HepG2 (cell line): ENCODE results near the gene PPOX. TPM values are rescaled to one million over a fixed set of nuclear protein-coding genes. Genes with fewer than 3 reads are reported as not detected.

Source experiments
- CBFB ChIP-seq: sonication (generic); formaldehyde crosslinking; IDR thresholded peaks from 2 replicates; pipeline ENCODE4 v1.4.0; 2020; ENCODE audit warnings: missing genetic modification reagents
- GPBP1L1 ChIP-seq: sonication (generic); formaldehyde crosslinking; IDR thresholded peaks from 2 replicates; pipeline ENCODE4 v1.5.0; 2020; ENCODE audit warnings: mild to moderate bottlenecking, missing genetic modification reagents
- PREB ChIP-seq: sonication (generic); formaldehyde crosslinking; IDR thresholded peaks from 2 replicates; pipeline ENCODE4 v1.4.0; 2020; ENCODE audit warnings: missing genetic modification reagents
- SP2 ChIP-seq: sonication (generic); formaldehyde crosslinking; IDR thresholded peaks from 2 replicates; pipeline ENCODE4 v1.5.1; 2020; ENCODE audit warnings: mild to moderate bottlenecking, missing genetic modification reagents
- SRF ChIP-seq: IDR thresholded peaks from 2 replicates; pipeline ENCODE4 v1.6.1; 2011; ENCODE audit warnings: mild to moderate bottlenecking, low read depth, low read length, moderate library complexity
- ZBTB33 ChIP-seq: sonication (generic); formaldehyde crosslinking; IDR thresholded peaks from 2 replicates; pipeline ENCODE4 v1.4.0; 2020; ENCODE audit warnings: missing genetic modification reagents
- ZBTB38 ChIP-seq: sonication (generic); formaldehyde crosslinking; IDR thresholded peaks from 2 replicates; pipeline ENCODE4 v1.5.1; 2020; ENCODE audit warnings: mild to moderate bottlenecking, missing genetic modification reagents
- ZBTB44 ChIP-seq: sonication (generic); formaldehyde crosslinking; IDR thresholded peaks from 2 replicates; pipeline ENCODE4 v1.4.0; 2020; ENCODE audit warnings: missing genetic modification reagents
- ZFY ChIP-seq: sonication (generic); formaldehyde crosslinking; IDR thresholded peaks from 2 replicates; pipeline ENCODE4 v1.4.0; 2020; ENCODE audit warnings: missing genetic modification reagents
- ZMYM2 ChIP-seq: sonication (generic); formaldehyde crosslinking; IDR thresholded peaks from 2 replicates; pipeline ENCODE4 v1.8.0; 2022; ENCODE audit warnings: mild to moderate bottlenecking, missing genetic modification reagents
- ZNF101 ChIP-seq: sonication (generic); formaldehyde crosslinking; IDR thresholded peaks from 2 replicates; pipeline ENCODE4 v1.4.0; 2020; ENCODE audit warnings: mild to moderate bottlenecking, low read depth, missing genetic modification reagents, borderline replicate concordance
- ZNF414 ChIP-seq: sonication (generic); formaldehyde crosslinking; IDR thresholded peaks from 2 replicates; pipeline ENCODE4 v1.5.0; 2020; ENCODE audit warnings: missing genetic modification reagents
- ZNF512B ChIP-seq: sonication (generic); formaldehyde crosslinking; IDR thresholded peaks from 2 replicates; pipeline ENCODE4 v1.5.1; 2020; ENCODE audit warnings: missing genetic modification reagents, mild to moderate bottlenecking, borderline replicate concordance
- ZNF891 ChIP-seq: sonication (generic); formaldehyde crosslinking; IDR thresholded peaks from 2 replicates; pipeline ENCODE4 v1.5.0; 2020; ENCODE audit warnings: mild to moderate bottlenecking, missing genetic modification reagents
- ZSCAN9 ChIP-seq: IDR thresholded peaks from 2 replicates; pipeline ENCODE4 v1.6.1; 2016; ENCODE audit warnings: borderline replicate concordance
- polyA plus RNA-seq, 8 experiments: library from polyadenylated mRNA; depleted of rRNA in 3 of 8; stranded (reverse) in 7 of 8; unstranded in 1 of 8; fragments of >200 nt; fragmentation: Illumina TruSeq in 4 of 8; extraction: Trizol in 4 of 8; gene quantifications; 2 replicates each; pipeline versions ENCODE4 v1.2.1 to v1.2.3, GENCODE V29; 2011 to 2016; ENCODE audit warnings: low read depth in 4 of 8, missing spikeins in 1 of 8, mixed read lengths in 1 of 8; ENCODE audit not compliant: insufficient read depth in 1 of 8
- total RNA-seq, 5 experiments: library from RNA; depleted of rRNA; stranded (reverse); fragments of >200 nt; fragmentation: Illumina TruSeq; extraction: Trizol; gene quantifications; 2 replicates each; pipeline ENCODE4 v1.2.3, GENCODE V29; 2016; ENCODE audit warnings: low read depth in 1 of 5

Gene PPOX
- total and polyA plus RNA-seq, 2 of the 13 experiments (the other 11 are each of a cell fraction or from before 2014, with no cell fraction given), result 15.5 to 27.7 TPM

GRCh38 chr1:161219078-161219892, 53.1 kb downstream of the PPOX start (continued):
- TF ChIP-seq ZBTB44 (CRISPR knock-in tag), result no peak; the same call in 1 of the 2 replicates
- TF ChIP-seq SRF, result no peak
- no peak for TF ChIP-seq PREB (CRISPR knock-in tag)
- TF ChIP-seq ZSCAN9 (CRISPR knock-in tag), result no peak
- TF ChIP-seq ZBTB33, result no peak
- no peak for TF ChIP-seq CBFB (CRISPR knock-in tag)
- no peak; the same call in 1 of the 2 replicates for TF ChIP-seq ZFY (CRISPR knock-in tag)
- no peak for TF ChIP-seq ZNF512B (CRISPR knock-in tag)
- TF ChIP-seq GPBP1L1 (CRISPR knock-in tag), result no peak
- no peak for TF ChIP-seq ZNF101 (CRISPR knock-in tag)
- TF ChIP-seq ZMYM2, result no peak
- TF ChIP-seq ZNF414 (CRISPR knock-in tag), result 0 out of 2 replicates have a peak, but pooled peaks have one; percentile 18
- TF ChIP-seq ZBTB38, result no peak
- TF ChIP-seq SP2 (CRISPR knock-in tag), result no peak
- TF ChIP-seq ZNF891 (CRISPR knock-in tag), result no peak
